HCT116 (cell line): ENCODE measurements around the gene MKNK1. TPM values are rescaled to one million over a fixed set of nuclear protein-coding genes. Genes with fewer than 3 reads are reported as not detected.

Experiments used
- ATAC-seq: fragments of 200-7000 bp; cut with Tn5 transposase; 2 replicates; pipeline ENCODE4 v1.9.1; 2020; ENCODE audit warnings: mild to moderate bottlenecking, moderate library complexity
- BruUV-seq: library from RNA; stranded (reverse); fragments of 400-500 nt; replicated peaks from 2 replicates; lab custom pipeline; 2021; lab: Mats Ljungman, UMichigan
- CTCF ChIA-PET: fragments of 300-600 bp; sonication (Branson Sonifier 250); formaldehyde crosslinking; loops from one replicate; lab custom pipeline; 2021; ENCODE audit warnings: antibody characterized with exemption; lab: Charles Lee
- POLR2A ChIA-PET: fragments of 300-600, 350-600 bp; sonication (Branson Sonifier 250); formaldehyde crosslinking; loops from one replicate; lab custom pipeline; 2021; ENCODE audit warnings: antibody characterized with exemption; lab: Charles Lee
- RAD21 ChIA-PET, 2 experiments: fragments of 300-600 bp; sonication (Branson Sonifier 250); formaldehyde crosslinking; loops; one replicate each; lab custom pipeline; 2023; ENCODE audit warnings: low total read pairs in 2 of 2; ENCODE audit not compliant: uncharacterized antibody in 2 of 2, unreplicated experiment in 2 of 2, low non-redundant PET in 1 of 2; lab: Charles Lee
- DNase-seq: peaks from one replicate; pipeline ENCODE4 v3.0.0-alpha.2; 2010; ENCODE audit warnings: low read depth, low spot score
- H2AFZ ChIP-seq: fragments of 200-600 bp; shearing (Covaris generic), sonication (generic); 2 replicates; pipeline ENCODE4 v1.6.1; 2017; ENCODE audit warnings: low read depth, mixed run types, mixed read lengths, antibody characterized with exemption, low read length; ENCODE audit not compliant: poor library complexity, severe bottlenecking
- H3K27ac ChIP-seq: 2 replicates; pipeline ENCODE4 v1.5.1; 2012; ENCODE audit warnings: low read depth, low read length
- H3K27me3 ChIP-seq: fragments of 200-600 bp; sonication (generic); 2 replicates; pipeline ENCODE4 v1.6.1; 2016; ENCODE audit warnings: mixed run types, low read length, mixed read lengths; ENCODE audit not compliant: insufficient read depth
- H3K36me3 ChIP-seq, 2 experiments: fragments of 200-500 bp in 1 of 2; fragments of 200-600 bp in 1 of 2; sonication (Bioruptor generic) in 1 of 2; sonication (generic) in 1 of 2; 2 replicates each; pipeline versions ENCODE4 v1.5.1 to v1.6.1; 2014 to 2016; ENCODE audit warnings: low read length in 2 of 2, inconsistent platforms in 1 of 2, mixed read lengths in 1 of 2, mixed run types in 1 of 2; ENCODE audit not compliant: insufficient read depth in 2 of 2, control insufficient read depth in 1 of 2
- H3K4me1 ChIP-seq, 2 experiments: fragments of 200-600 bp in 1 of 2; sonication (generic) in 1 of 2; 2 replicates each; pipeline versions ENCODE4 v1.5.1 to v1.6.1; 2012 to 2017; ENCODE audit warnings: low read length in 2 of 2, inconsistent platforms in 1 of 2, mild to moderate bottlenecking in 1 of 2, mixed read lengths in 1 of 2, mixed run types in 1 of 2, moderate library complexity in 1 of 2; ENCODE audit not compliant: insufficient read depth in 2 of 2, control insufficient read depth in 1 of 2
- H3K4me2 ChIP-seq: fragments of 200-600 bp; sonication (generic); 2 replicates; pipeline ENCODE4 v1.6.1; 2017; ENCODE audit warnings: mixed run types, low read length, mixed read lengths
- H3K4me3 ChIP-seq, 2 experiments: fragments of 200-600 bp in 1 of 2; sonication (generic) in 1 of 2; replicated peaks in 1 of 2; 2 replicates each; pipeline ENCODE4 v1.5.1; 2011 to 2016; ENCODE audit warnings: low read length in 2 of 2, control low read depth in 1 of 2, low read depth in 1 of 2, mild to moderate bottlenecking in 1 of 2, mixed read lengths in 1 of 2, mixed run types in 1 of 2
- H3K79me2 ChIP-seq: fragments of 200-600 bp; sonication (generic); 2 replicates; pipeline ENCODE4 v1.6.1; 2017; ENCODE audit warnings: mild to moderate bottlenecking, mixed run types, low read length, moderate library complexity, mixed read lengths; ENCODE audit not compliant: insufficient read depth
- H3K9ac ChIP-seq: fragments of 200-600 bp; sonication (generic); 2 replicates; pipeline ENCODE4 v1.6.1; 2016; ENCODE audit warnings: low read length, mixed read lengths
- H3K9me2 ChIP-seq: fragments of 200-600 bp; sonication (generic), shearing (Covaris generic); 2 replicates; pipeline ENCODE4 v1.6.1; 2017; ENCODE audit warnings: mixed run types, mild to moderate bottlenecking, moderate library complexity; ENCODE audit not compliant: insufficient read depth
- H3K9me3 ChIP-seq, 2 experiments: fragments of 200-500 bp in 1 of 2; fragments of 200-600 bp in 1 of 2; sonication (Bioruptor generic) in 1 of 2; sonication (generic) in 1 of 2; 2 replicates each; pipeline ENCODE4 v1.6.1; 2014 to 2017; ENCODE audit warnings: low read length in 2 of 2, mixed read lengths in 2 of 2, inconsistent platforms in 1 of 2, low read depth in 1 of 2, mild to moderate bottlenecking in 1 of 2, mixed run types in 1 of 2, moderate library complexity in 1 of 2; ENCODE audit not compliant: control insufficient read depth in 1 of 2, insufficient read depth in 1 of 2
- H4K20me1 ChIP-seq: fragments of 200-600 bp; sonication (generic), shearing (Covaris generic); 2 replicates; pipeline ENCODE4 v1.6.1; 2017; ENCODE audit warnings: mixed run types, mild to moderate bottlenecking, moderate library complexity; ENCODE audit not compliant: insufficient read depth
- CBX3 ChIP-seq: IDR thresholded peaks from 2 replicates; pipeline ENCODE4 v1.6.1; 2012; ENCODE audit warnings: low read depth
- CEBPB ChIP-seq: IDR thresholded peaks from 2 replicates; pipeline ENCODE4 v1.6.1; 2012; ENCODE audit warnings: low read depth
- EGR1 ChIP-seq: IDR thresholded peaks from 2 replicates; pipeline ENCODE4 v1.6.1; 2012; ENCODE audit warnings: low read depth
- ELF1 ChIP-seq: IDR thresholded peaks from 2 replicates; pipeline ENCODE4 v1.6.1; 2012; ENCODE audit warnings: low read depth, borderline replicate concordance
- EZH2phosphoT487 ChIP-seq: fragments of 200-600 bp; IDR thresholded peaks from 2 replicates; pipeline ENCODE4 v1.6.1; 2018; ENCODE audit warnings: antibody characterized with exemption, borderline replicate concordance
- JUND ChIP-seq: IDR thresholded peaks from 2 replicates; pipeline ENCODE4 v1.6.1; 2012
- POLR2A ChIP-seq: IDR thresholded peaks from 2 replicates; pipeline ENCODE4 v1.7.0; 2011; ENCODE audit warnings: borderline replicate concordance; ENCODE audit not compliant: insufficient read depth, insufficient read length; ENCODE audit errors: extremely low read depth
- RAD21 ChIP-seq: IDR thresholded peaks from 2 replicates; pipeline ENCODE4 v1.6.1; 2012; ENCODE audit warnings: low read depth, mild to moderate bottlenecking
- SIN3A ChIP-seq: IDR thresholded peaks from 2 replicates; pipeline ENCODE4 v1.6.1; 2012; ENCODE audit warnings: low read depth
- SP1 ChIP-seq: IDR thresholded peaks from 2 replicates; pipeline ENCODE4 v1.6.1; 2012; ENCODE audit warnings: low read depth
- SRF ChIP-seq: IDR thresholded peaks from 2 replicates; pipeline ENCODE4 v1.6.1; 2012; ENCODE audit warnings: low read depth
- YY1 ChIP-seq: IDR thresholded peaks from 2 replicates; pipeline ENCODE4 v1.6.1; 2011; ENCODE audit warnings: low read length, low read depth, moderate library complexity, mild to moderate bottlenecking; ENCODE audit not compliant: insufficient replicate concordance; ENCODE audit errors: extremely low read depth
- ZFX ChIP-seq: fragments of 450-650 bp; IDR thresholded peaks from 2 replicates; pipeline ENCODE4 v1.6.1; 2017
- intact Hi-C: fragments of 100-400 bp; cut with micrococcal nuclease; formaldehyde crosslinking; loops from 2 replicates; pipeline ENCODE4 v1.10.0; 2022
- total RNA-seq: library from RNA; stranded (reverse); gene quantifications from one replicate; pipeline ENCODE4 v1.2.1, GENCODE V29; 2021; ENCODE audit not compliant: unreplicated experiment
- TF ChIP-seq, protein P1 (sequence below), 3 experiments: fragments of 200-600 bp in 1 of 3; sonication (generic) in 1 of 3; IDR thresholded peaks in 2 of 3; conservative IDR thresholded peaks in 1 of 3; 2 replicates each; pipeline ENCODE4 v1.5.1; 2012 to 2017; ENCODE audit warnings: low read depth in 2 of 3, low read length in 2 of 3, antibody characterized with exemption in 1 of 3, borderline replicate concordance in 1 of 3, control low read depth in 1 of 3, mild to moderate bottlenecking in 1 of 3, mixed read lengths in 1 of 3, mixed run types in 1 of 3, moderate library complexity in 1 of 3; ENCODE audit not compliant: insufficient read depth in 1 of 3
- TF ChIP-seq, protein P2 (sequence below): IDR thresholded peaks from 2 replicates; pipeline ENCODE4 v1.6.1; 2012
- TF ChIP-seq, protein P3 (sequence below): IDR thresholded peaks from 2 replicates; pipeline ENCODE4 v1.6.1; 2012; ENCODE audit warnings: low read depth
- TF ChIP-seq, protein P4 (sequence below): IDR thresholded peaks from 2 replicates; pipeline ENCODE4 v1.6.1; 2012
- TF ChIP-seq, protein P5 (sequence below): IDR thresholded peaks from 2 replicates; pipeline ENCODE4 v1.6.1; 2011; ENCODE audit warnings: mild to moderate bottlenecking, low read length, moderate library complexity; ENCODE audit not compliant: insufficient replicate concordance; ENCODE audit errors: extremely low read depth

The MKNK1 gene
- total RNA-seq, 1 experiment from 2014 or later, result 30.9 TPM

GRCh38 chr1:46645815-46646214 lies 41.7 kb upstream of the MKNK1 start (continued):
- TF ChIP-seq, protein P1, sequence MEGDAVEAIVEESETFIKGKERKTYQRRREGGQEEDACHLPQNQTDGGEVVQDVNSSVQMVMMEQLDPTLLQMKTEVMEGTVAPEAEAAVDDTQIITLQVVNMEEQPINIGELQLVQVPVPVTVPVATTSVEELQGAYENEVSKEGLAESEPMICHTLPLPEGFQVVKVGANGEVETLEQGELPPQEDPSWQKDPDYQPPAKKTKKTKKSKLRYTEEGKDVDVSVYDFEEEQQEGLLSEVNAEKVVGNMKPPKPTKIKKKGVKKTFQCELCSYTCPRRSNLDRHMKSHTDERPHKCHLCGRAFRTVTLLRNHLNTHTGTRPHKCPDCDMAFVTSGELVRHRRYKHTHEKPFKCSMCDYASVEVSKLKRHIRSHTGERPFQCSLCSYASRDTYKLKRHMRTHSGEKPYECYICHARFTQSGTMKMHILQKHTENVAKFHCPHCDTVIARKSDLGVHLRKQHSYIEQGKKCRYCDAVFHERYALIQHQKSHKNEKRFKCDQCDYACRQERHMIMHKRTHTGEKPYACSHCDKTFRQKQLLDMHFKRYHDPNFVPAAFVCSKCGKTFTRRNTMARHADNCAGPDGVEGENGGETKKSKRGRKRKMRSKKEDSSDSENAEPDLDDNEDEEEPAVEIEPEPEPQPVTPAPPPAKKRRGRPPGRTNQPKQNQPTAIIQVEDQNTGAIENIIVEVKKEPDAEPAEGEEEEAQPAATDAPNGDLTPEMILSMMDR (IDR thresholded peaks at IDR 0.05 in 2 of 3, conservative IDR thresholded peaks at IDR 0.05 in 1 of 3; ENCODE audit: borderline replicate concordance in 1 of 3, insufficient read depth in 1 of 3, low read depth in 2 of 3, low read length in 2 of 3), result no peak
- TF ChIP-seq, protein P2, sequence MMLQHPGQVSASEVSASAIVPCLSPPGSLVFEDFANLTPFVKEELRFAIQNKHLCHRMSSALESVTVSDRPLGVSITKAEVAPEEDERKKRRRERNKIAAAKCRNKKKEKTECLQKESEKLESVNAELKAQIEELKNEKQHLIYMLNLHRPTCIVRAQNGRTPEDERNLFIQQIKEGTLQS, result no peak

- no peak for DNase-seq
- H4K20me1 ChIP-seq, result no peaks in the 10 kb centered on the region
- no peak overlapping the region for H3K27ac ChIP-seq
- no peaks in the 10 kb centered on the region for H3K9me2 ChIP-seq
- ATAC-seq, result peak; percentile 42; the same call in 1 of the 2 replicates
- TF ChIP-seq YY1 (no peak), SP1 (no peak), CEBPB (no peak), JUND (no peak), RAD21 (no peak), EGR1 (no peak), CBX3 (no peak), SRF (no peak), ELF1 (no peak), EZH2phosphoT487 (no peak), POLR2A (no peak), SIN3A (no peak), ZFX (no peak)
- TF ChIP-seq, protein P3, sequence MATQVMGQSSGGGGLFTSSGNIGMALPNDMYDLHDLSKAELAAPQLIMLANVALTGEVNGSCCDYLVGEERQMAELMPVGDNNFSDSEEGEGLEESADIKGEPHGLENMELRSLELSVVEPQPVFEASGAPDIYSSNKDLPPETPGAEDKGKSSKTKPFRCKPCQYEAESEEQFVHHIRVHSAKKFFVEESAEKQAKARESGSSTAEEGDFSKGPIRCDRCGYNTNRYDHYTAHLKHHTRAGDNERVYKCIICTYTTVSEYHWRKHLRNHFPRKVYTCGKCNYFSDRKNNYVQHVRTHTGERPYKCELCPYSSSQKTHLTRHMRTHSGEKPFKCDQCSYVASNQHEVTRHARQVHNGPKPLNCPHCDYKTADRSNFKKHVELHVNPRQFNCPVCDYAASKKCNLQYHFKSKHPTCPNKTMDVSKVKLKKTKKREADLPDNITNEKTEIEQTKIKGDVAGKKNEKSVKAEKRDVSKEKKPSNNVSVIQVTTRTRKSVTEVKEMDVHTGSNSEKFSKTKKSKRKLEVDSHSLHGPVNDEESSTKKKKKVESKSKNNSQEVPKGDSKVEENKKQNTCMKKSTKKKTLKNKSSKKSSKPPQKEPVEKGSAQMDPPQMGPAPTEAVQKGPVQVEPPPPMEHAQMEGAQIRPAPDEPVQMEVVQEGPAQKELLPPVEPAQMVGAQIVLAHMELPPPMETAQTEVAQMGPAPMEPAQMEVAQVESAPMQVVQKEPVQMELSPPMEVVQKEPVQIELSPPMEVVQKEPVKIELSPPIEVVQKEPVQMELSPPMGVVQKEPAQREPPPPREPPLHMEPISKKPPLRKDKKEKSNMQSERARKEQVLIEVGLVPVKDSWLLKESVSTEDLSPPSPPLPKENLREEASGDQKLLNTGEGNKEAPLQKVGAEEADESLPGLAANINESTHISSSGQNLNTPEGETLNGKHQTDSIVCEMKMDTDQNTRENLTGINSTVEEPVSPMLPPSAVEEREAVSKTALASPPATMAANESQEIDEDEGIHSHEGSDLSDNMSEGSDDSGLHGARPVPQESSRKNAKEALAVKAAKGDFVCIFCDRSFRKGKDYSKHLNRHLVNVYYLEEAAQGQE, result no peak
- TF ChIP-seq, protein P4, sequence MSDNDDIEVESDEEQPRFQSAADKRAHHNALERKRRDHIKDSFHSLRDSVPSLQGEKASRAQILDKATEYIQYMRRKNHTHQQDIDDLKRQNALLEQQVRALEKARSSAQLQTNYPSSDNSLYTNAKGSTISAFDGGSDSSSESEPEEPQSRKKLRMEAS, result no peak
- TF ChIP-seq, protein P5, sequence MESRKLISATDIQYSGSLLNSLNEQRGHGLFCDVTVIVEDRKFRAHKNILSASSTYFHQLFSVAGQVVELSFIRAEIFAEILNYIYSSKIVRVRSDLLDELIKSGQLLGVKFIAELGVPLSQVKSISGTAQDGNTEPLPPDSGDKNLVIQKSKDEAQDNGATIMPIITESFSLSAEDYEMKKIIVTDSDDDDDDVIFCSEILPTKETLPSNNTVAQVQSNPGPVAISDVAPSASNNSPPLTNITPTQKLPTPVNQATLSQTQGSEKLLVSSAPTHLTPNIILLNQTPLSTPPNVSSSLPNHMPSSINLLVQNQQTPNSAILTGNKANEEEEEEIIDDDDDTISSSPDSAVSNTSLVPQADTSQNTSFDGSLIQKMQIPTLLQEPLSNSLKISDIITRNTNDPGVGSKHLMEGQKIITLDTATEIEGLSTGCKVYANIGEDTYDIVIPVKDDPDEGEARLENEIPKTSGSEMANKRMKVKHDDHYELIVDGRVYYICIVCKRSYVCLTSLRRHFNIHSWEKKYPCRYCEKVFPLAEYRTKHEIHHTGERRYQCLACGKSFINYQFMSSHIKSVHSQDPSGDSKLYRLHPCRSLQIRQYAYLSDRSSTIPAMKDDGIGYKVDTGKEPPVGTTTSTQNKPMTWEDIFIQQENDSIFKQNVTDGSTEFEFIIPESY, result no peak
- no peaks in the 10 kb centered on the region for H3K9me3 ChIP-seq
- H3K36me3 ChIP-seq, result peaks cover 0 to 4% of the 10 kb centered on the region in 2 experiments; a peak in 1 of 4 replicates
- H3K9ac ChIP-seq, result no peak overlapping the region
- H3K27me3 ChIP-seq, result no peaks in the 10 kb centered on the region
- CTCF ChIA-PET, result no interaction called here
- BruUV-seq, result no TSS peak
- intact Hi-C loops, result no loop called here
- H3K4me1 ChIP-seq, result peaks cover 0 to 6% of the 10 kb centered on the region in 2 experiments; a peak in 2 of 4 replicates
- H3K79me2 ChIP-seq, result no peaks in the 10 kb centered on the region
- no peak overlapping the region for H2AFZ ChIP-seq
- no peak overlapping the region for H3K4me3 ChIP-seq
- no peak overlapping the region; the same call in 1 of the 2 replicates for H3K4me2 ChIP-seq
- POLR2A ChIA-PET, result no interaction called here
- RAD21 ChIA-PET, result no interaction called here
Measured at GRCh38 chr1:46643368-46643775, 39.3 kb upstream of the MKNK1 start.
